ENCODE measurements around the gene IER5L. TPM values are rescaled to one million over a fixed set of nuclear protein-coding genes. Genes with fewer than 3 reads are reported as not detected.

Gene IER5L
- total and polyA plus RNA-seq, 12 donors: 0.46 to 168 (median 18.6) TPM

GRCh38 chr9:129154866-129155477 lies 23.1 kb downstream of the IER5L start:
- TF ChIP-seq POLR2A (IDR thresholded peaks at IDR 0.05) (no peak), CTCF (IDR thresholded peaks at IDR 0.05) (no peak)
- H3K4me1 ChIP-seq (replicated peaks in 1 of 2): no peaks in the 10 kb centered on the region
- no peak overlapping the region for H3K27ac ChIP-seq
- intact Hi-C loops (cut with DNase I): no loop called here
- WGBS, 4 donors: 87 to 94% (median 90%) methylated on average over 3 to 16 of the region's 16 CpGs
- no peak overlapping the region for H3K4me3 ChIP-seq
- H3K36me3 ChIP-seq (replicated peaks in 1 of 2): peaks cover 0 to 9% of the 10 kb centered on the region in 2 donors
- H3K9me3 ChIP-seq (replicated peaks in 1 of 3): no peaks in the 10 kb centered on the region
- H3K27me3 ChIP-seq: no peaks in the 10 kb centered on the region
- no peak for DNase-seq

DNA sequence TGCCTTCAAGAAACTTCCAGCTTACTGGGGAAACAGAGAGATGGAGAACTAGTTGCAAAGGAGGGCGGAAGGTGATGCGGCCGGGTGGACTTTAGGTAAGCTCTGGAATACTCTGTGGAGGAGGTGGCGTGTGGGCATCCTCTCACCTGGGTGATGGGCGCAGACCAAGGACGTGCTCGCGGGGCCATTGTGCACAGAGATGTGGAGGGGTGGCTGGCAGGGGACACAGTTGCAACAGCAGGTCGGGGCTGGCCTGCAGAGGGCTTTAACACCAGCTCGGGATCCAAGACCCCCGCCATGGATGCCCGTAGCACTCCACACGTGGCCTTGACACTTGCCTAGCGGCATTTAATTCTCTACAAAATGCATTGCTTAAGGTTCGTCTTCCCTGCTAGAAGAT lies 26.6 kb downstream of the IER5L start:
- Histone ChIP-seq H3K27me3 (no peaks in the 10 kb centered on the region), H3K4me1 (replicated peaks in 1 of 2) (peaks cover under 1 to 11% of the 10 kb centered on the region in 2 donors), H3K36me3 (replicated peaks in 1 of 2) (peaks cover 0 to 32% of the 10 kb centered on the region in 2 donors), H3K9me3 (replicated peaks in 1 of 3) (no peaks in the 10 kb centered on the region), H3K4me3 (no peak overlapping the region), H3K27ac (no peak overlapping the region)
- 86 to 97% (median 89%) methylated on average over 9 to 15 of the region's 15 CpGs for WGBS, 4 donors
- intact Hi-C loops (cut with DNase I): no loop called here
- no peak for TF ChIP-seq POLR2A (IDR thresholded peaks at IDR 0.05)
- no peak for TF ChIP-seq CTCF (IDR thresholded peaks at IDR 0.05)
- no peak for DNase-seq

DNA sequence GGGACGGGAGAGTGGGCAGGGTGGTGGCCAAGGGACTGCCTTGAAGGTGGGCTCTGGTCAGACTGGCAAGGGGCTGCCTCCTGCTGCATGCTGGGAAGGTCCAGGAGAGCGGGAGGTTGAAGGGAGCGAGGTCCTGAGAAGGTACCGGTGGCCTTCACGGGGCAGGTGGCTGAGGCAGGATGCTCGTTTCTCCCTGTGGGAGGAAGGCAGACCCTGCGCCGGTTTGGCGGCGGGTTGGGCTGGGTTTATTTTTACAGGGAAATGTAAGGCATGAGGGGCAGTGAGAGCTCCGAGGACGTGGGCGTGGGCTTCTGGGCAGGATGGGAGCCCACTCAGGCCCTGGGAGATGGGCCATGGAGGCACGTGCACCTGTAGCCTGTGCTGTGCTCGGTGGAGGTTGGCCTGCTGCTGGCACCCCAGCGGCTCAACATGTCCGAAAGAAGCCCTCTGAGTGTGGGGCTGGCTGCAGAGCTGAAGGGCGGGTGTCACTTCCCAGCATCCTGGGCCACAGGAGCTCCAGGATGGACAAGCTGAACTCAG lies 27.3 kb downstream of the IER5L start:
- peaks cover 0 to 32% of the 10 kb centered on the region in 2 donors for H3K36me3 ChIP-seq (replicated peaks in 1 of 2)
- TF ChIP-seq CTCF (IDR thresholded peaks at IDR 0.05) (no peak), POLR2A (IDR thresholded peaks at IDR 0.05) (no peak)
- no peaks in the 10 kb centered on the region for H3K27me3 ChIP-seq
- peaks cover 8 to 17% of the 10 kb centered on the region in 2 donors for H3K4me1 ChIP-seq (replicated peaks in 1 of 2)
- intact Hi-C loops (cut with DNase I): no loop called here
- WGBS, 4 donors: 87 to 90% (median 89%) methylated on average over 17 to 18 of the region's 18 CpGs
- no peaks in the 10 kb centered on the region for H3K9me3 ChIP-seq (replicated peaks in 1 of 3)
- no peak overlapping the region for H3K4me3 ChIP-seq
- no peak overlapping the region for H3K27ac ChIP-seq
- DNase-seq: no peak

- Histone ChIP-seq H3K4me3 (no peak overlapping the region), H3K9me3 (replicated peaks in 1 of 3) (no peaks in the 10 kb centered on the region), H3K4me1 (replicated peaks in 1 of 2) (peaks cover 14 to 23% of the 10 kb centered on the region in 2 donors), H3K36me3 (replicated peaks in 1 of 2) (peaks cover 0 to 33% of the 10 kb centered on the region in 2 donors), H3K27me3 (no peaks in the 10 kb centered on the region), H3K27ac (no peak overlapping the region)
- 80 to 95% (median 85%) methylated on average over 10 of the region's 10 CpGs for WGBS, 4 donors
- no peak for DNase-seq
- TF ChIP-seq CTCF (IDR thresholded peaks at IDR 0.05) (no peak), POLR2A (IDR thresholded peaks at IDR 0.05) (no peak)
- intact Hi-C loops (cut with DNase I): no loop called here
Measured at GRCh38 chr9:129150122-129150521, 27.9 kb downstream of the IER5L start.
